K562 (cell line): Measurements from ENCODE around the gene C20orf96. TPM values are rescaled to one million over a fixed set of nuclear protein-coding genes. Genes with fewer than 3 reads are reported as not detected.

Source experiments
- MEIS2 ChIP-seq: fragments of 450-650 bp; IDR thresholded peaks from 2 replicates; pipeline ENCODE4 v1.6.1; 2014; ENCODE audit warnings: mild to moderate bottlenecking; ENCODE audit not compliant: partially characterized antibody
- REST ChIP-seq, 2 experiments: fragments of 450-650 bp; formaldehyde crosslinking in 1 of 2; IDR thresholded peaks; 2 replicates each; pipeline versions ENCODE4 v1.4.0 to v1.6.1; 2014 to 2020; ENCODE audit warnings: mild to moderate bottlenecking in 2 of 2, borderline replicate concordance in 1 of 2, low read depth in 1 of 2
- ZBTB40 ChIP-seq, 2 experiments: fragments of 450-650 bp in 1 of 2; sonication (generic) in 1 of 2; formaldehyde crosslinking in 1 of 2; IDR thresholded peaks; 2 replicates each; pipeline versions ENCODE4 v1.7.1 to v1.9.0; 2016 to 2022; ENCODE audit warnings: inconsistent platforms in 1 of 2, mild to moderate bottlenecking in 1 of 2, missing genetic modification reagents in 1 of 2
- ZNF511 ChIP-seq: sonication (generic); formaldehyde crosslinking; IDR thresholded peaks from 2 replicates; pipeline ENCODE4 v1.8.0; 2022; ENCODE audit warnings: mild to moderate bottlenecking, missing genetic modification reagents
- polyA plus RNA-seq, 8 experiments: library from polyadenylated mRNA; depleted of rRNA in 4 of 8; stranded (reverse) in 5 of 8; unstranded in 3 of 8; fragments of >200 nt; fragmentation: Nextera tagmentation in 2 of 8; fragmentation: Illumina TruSeq in 1 of 8; extraction: Ambion mirVana in 2 of 8; extraction: Trizol in 1 of 8; gene quantifications; 2 replicates each; pipeline versions ENCODE4 v1.2.1 to v1.2.3, GENCODE V29; 2011 to 2014; ENCODE audit warnings: inconsistent platforms in 1 of 8, missing spikeins in 1 of 8
- total RNA-seq, 7 experiments: library from RNA; depleted of rRNA in 6 of 7; stranded (reverse); fragments of >200 nt in 6 of 7; fragmentation: Illumina TruSeq in 2 of 7; extraction: Trizol in 2 of 7; gene quantifications; 2 replicates each; pipeline versions ENCODE4 v1.2.1 to v1.2.3, GENCODE V29; 2011 to 2021; ENCODE audit warnings: low replicate concordance in 1 of 7

Gene C20orf96
- total and polyA plus RNA-seq, 9 of the 15 experiments (the other 6 are each of a cell fraction or from before 2014, with no cell fraction given): 1.7 to 11.7 (median 4.2) TPM

GRCh38 chr20:324177-325044 lies 33.9 kb upstream of the C20orf96 start (continued):
- no peak; the same call in 1 of the 2 replicates for TF ChIP-seq ZBTB40 (IDR thresholded peaks at IDR 0.05)
- TF ChIP-seq ZBTB40 (CRISPR knock-in tag; IDR thresholded peaks at IDR 0.05): peak; percentile 69; the same call in 1 of the 2 replicates
- TF ChIP-seq MEIS2: no peak
- TF ChIP-seq REST (IDR thresholded peaks at IDR 0.05; ENCODE audit: borderline replicate concordance): 0 out of 2 replicates have a peak, but pooled peaks have one; percentile 17
- TF ChIP-seq REST (CRISPR knock-in tag; IDR thresholded peaks at IDR 0.05; ENCODE audit: low read depth): no peak
- peak; percentile 98 for TF ChIP-seq ZNF511
